A172 (cell line): ENCODE data around the gene TERB1. TPM values are rescaled to one million over a fixed set of nuclear protein-coding genes. Genes with fewer than 3 reads are reported as not detected.

Experiments
- DNase-seq: peaks from one replicate; pipeline ENCODE4 v3.0.0-alpha.2; 2015; ENCODE audit warnings: low spot score
- total RNA-seq: library from RNA; depleted of rRNA; stranded (reverse); fragments of >200 nt; shearing (Covaris generic); gene quantifications from 2 replicates; pipeline ENCODE4 v1.2.3, GENCODE V29; 2014; rRNA removed

Gene TERB1
- 0.07 TPM in 1 of 2 replicates, not detected in the other for total RNA-seq

GRCh38 chr16:66801320-66802105 lies at the start of gene TERB1:
TSS of gene TERB1 (minus strand) at chr16:66801584. CDS start at chr16:66796798, 4,786 bp downstream.
- no peak for DNase-seq

- DNase-seq, result no peak
These were observed 48.9 kb upstream of the TERB1 start for GRCh38 chr16:66850115-66850815.

- no peak for DNase-seq
These were observed 48.2 kb upstream of the TERB1 start for GRCh38 chr16:66849549-66849948.

- DNase-seq, result no peak
These were observed 47.6 kb upstream of the TERB1 start for GRCh38 chr16:66849021-66849420.

GRCh38 chr16:66848172-66848571 lies 46.8 kb upstream of the TERB1 start:
- DNase-seq, result no peak

GRCh38 chr16:66847533-66848067 lies 46.2 kb upstream of the TERB1 start:
- DNase-seq, result no peak

- DNase-seq, result no peak
These were observed 45.4 kb upstream of the TERB1 start for GRCh38 chr16:66846831-66847230.

- no peak for DNase-seq
These were observed 44.9 kb upstream of the TERB1 start for GRCh38 chr16:66846266-66846665.

- DNase-seq, result peak; percentile 44
These were observed 44.4 kb upstream of the TERB1 start for GRCh38 chr16:66845791-66846221.

GRCh38 chr16:66845080-66845410 lies 43.7 kb upstream of the TERB1 start:
- DNase-seq, result no peak

- DNase-seq, result no peak
These were observed 43.1 kb upstream of the TERB1 start, which contains the start of gene CA7 for GRCh38 chr16:66844342-66845079. TSS of gene CA7 (plus strand) at chr16:66844414. CDS start at chr16:66844488, 74 bp downstream.

- DNase-seq, result no peak
These were observed 42.6 kb upstream of the TERB1 start for GRCh38 chr16:66844009-66844341.

- no peak for DNase-seq
These were observed 41.8 kb upstream of the TERB1 start for GRCh38 chr16:66843191-66843590.

- DNase-seq, result no peak
These were observed 41.4 kb upstream of the TERB1 start for GRCh38 chr16:66842765-66843164.

- DNase-seq, result no peak
These were observed 40.0 kb upstream of the TERB1 start for GRCh38 chr16:66841366-66841765.

GRCh38 chr16:66840883-66841282 lies 39.5 kb upstream of the TERB1 start:
- DNase-seq, result no peak

GRCh38 chr16:66834746-66835145 lies 33.4 kb upstream of the TERB1 start:
- DNase-seq, result no peak

- no peak for DNase-seq
These were observed 31.4 kb upstream of the TERB1 start for GRCh38 chr16:66832661-66833305.

GRCh38 chr16:66832190-66832589 lies 30.8 kb upstream of the TERB1 start:
- DNase-seq, result no peak

- DNase-seq, result peak; percentile 50
These were observed 29.3 kb upstream of the TERB1 start, which contains the start of gene NAE1 for GRCh38 chr16:66830422-66831404. TSS of gene NAE1 (minus strand) at chr16:66830976. CDS start at chr16:66830899, 77 bp downstream.
